HepG2 (cell line): ENCODE measurements around the gene ATG2A. TPM values are rescaled to one million over a fixed set of nuclear protein-coding genes. Genes with fewer than 3 reads are reported as not detected.

Source experiments
- CBX2 ChIP-seq, 2 experiments: fragments of 200-600 bp in 1 of 2; sonication (generic); formaldehyde crosslinking in 1 of 2; IDR thresholded peaks; 2 replicates each; pipeline versions ENCODE4 v1.7.0 to v1.8.1; 2018 to 2022; ENCODE audit warnings: low read depth in 2 of 2, low read length in 1 of 2, mild to moderate bottlenecking in 1 of 2, missing genetic modification reagents in 1 of 2
- EHMT2 ChIP-seq: fragments of 200-600 bp; sonication (generic); IDR thresholded peaks from 2 replicates; pipeline ENCODE4 v1.7.0; 2017; ENCODE audit warnings: antibody characterized with exemption, low read depth, low read length, borderline replicate concordance
- GLI4 ChIP-seq: sonication (generic); formaldehyde crosslinking; IDR thresholded peaks from 2 replicates; pipeline ENCODE4 v1.5.1; 2020; ENCODE audit warnings: missing genetic modification reagents, mild to moderate bottlenecking, moderate library complexity, borderline replicate concordance
- IRF9 ChIP-seq: sonication (generic); formaldehyde crosslinking; IDR thresholded peaks from 2 replicates; pipeline ENCODE4 v1.8.0; 2022; ENCODE audit warnings: missing genetic modification reagents, mild to moderate bottlenecking, borderline replicate concordance
- KDM5B ChIP-seq: sonication (generic); formaldehyde crosslinking; IDR thresholded peaks from 2 replicates; pipeline ENCODE4 v1.4.0; 2020; ENCODE audit warnings: missing genetic modification reagents, mild to moderate bottlenecking, borderline replicate concordance
- MXD1 ChIP-seq: sonication (generic); formaldehyde crosslinking; IDR thresholded peaks from 2 replicates; pipeline ENCODE4 v1.4.0; 2020; ENCODE audit warnings: mild to moderate bottlenecking, missing genetic modification reagents
- NRL ChIP-seq: sonication (generic); formaldehyde crosslinking; IDR thresholded peaks from 2 replicates; pipeline ENCODE4 v1.5.0; 2020; ENCODE audit warnings: missing genetic modification reagents, mild to moderate bottlenecking, moderate library complexity, borderline replicate concordance
- SMARCE1 ChIP-seq: fragments of 450-650 bp; IDR thresholded peaks from 2 replicates; pipeline ENCODE4 v1.6.1; 2017; ENCODE audit warnings: borderline replicate concordance
- SP140L ChIP-seq: sonication (generic); formaldehyde crosslinking; IDR thresholded peaks from 2 replicates; pipeline ENCODE4 v1.4.0; 2020; ENCODE audit warnings: missing genetic modification reagents, borderline replicate concordance
- SPEN ChIP-seq: sonication (generic); formaldehyde crosslinking; IDR thresholded peaks from 2 replicates; pipeline ENCODE4 v1.5.1; 2020; ENCODE audit warnings: low read depth, mild to moderate bottlenecking, missing genetic modification reagents
- TEAD2 ChIP-seq: sonication (generic); formaldehyde crosslinking; IDR thresholded peaks from 2 replicates; pipeline ENCODE4 v1.9.0; 2021; ENCODE audit warnings: missing genetic modification reagents
- TEF ChIP-seq: sonication (generic); formaldehyde crosslinking; IDR thresholded peaks from 2 replicates; pipeline ENCODE4 v1.5.0; 2020; ENCODE audit warnings: missing genetic modification reagents
- TFDP2 ChIP-seq: sonication (generic); formaldehyde crosslinking; IDR thresholded peaks from 2 replicates; pipeline ENCODE4 v1.4.0; 2020; ENCODE audit warnings: missing genetic modification reagents
- THAP7 ChIP-seq: sonication (generic); formaldehyde crosslinking; IDR thresholded peaks from 2 replicates; pipeline ENCODE4 v1.8.1; 2023; ENCODE audit warnings: mild to moderate bottlenecking, missing genetic modification reagents
- ZFP1 ChIP-seq: IDR thresholded peaks from 2 replicates; pipeline ENCODE4 v1.6.1; 2016
- ZFP36L2 ChIP-seq: sonication (generic); formaldehyde crosslinking; IDR thresholded peaks from 2 replicates; pipeline ENCODE4 v1.4.0; 2020; ENCODE audit warnings: missing genetic modification reagents
- ZFY ChIP-seq: sonication (generic); formaldehyde crosslinking; IDR thresholded peaks from 2 replicates; pipeline ENCODE4 v1.4.0; 2020; ENCODE audit warnings: missing genetic modification reagents
- ZNF30 ChIP-seq: sonication (generic); formaldehyde crosslinking; IDR thresholded peaks from 2 replicates; pipeline ENCODE4 v1.5.0; 2020; ENCODE audit warnings: mild to moderate bottlenecking, missing genetic modification reagents
- ZNF550 ChIP-seq: sonication (generic); formaldehyde crosslinking; IDR thresholded peaks from 2 replicates; pipeline ENCODE4 v1.4.0; 2020; ENCODE audit warnings: mild to moderate bottlenecking, missing genetic modification reagents, borderline replicate concordance
- ZNF556 ChIP-seq: sonication (generic); formaldehyde crosslinking; IDR thresholded peaks from 2 replicates; pipeline ENCODE4 v1.4.0; 2020; ENCODE audit warnings: mild to moderate bottlenecking, missing genetic modification reagents, borderline replicate concordance
- ZNF652 ChIP-seq: IDR thresholded peaks from 2 replicates; pipeline ENCODE4 v1.6.1; 2016; ENCODE audit warnings: low read depth, borderline replicate concordance
- ZNF672 ChIP-seq: sonication (generic); formaldehyde crosslinking; IDR thresholded peaks from 2 replicates; pipeline ENCODE4 v1.8.1; 2022; ENCODE audit warnings: missing genetic modification reagents
- ZNF709 ChIP-seq: sonication (generic); formaldehyde crosslinking; IDR thresholded peaks from 2 replicates; pipeline ENCODE4 v1.5.0; 2020; ENCODE audit warnings: mild to moderate bottlenecking, missing genetic modification reagents
- ZNF839 ChIP-seq: sonication (generic); formaldehyde crosslinking; IDR thresholded peaks from 2 replicates; pipeline ENCODE4 v1.4.0; 2020; ENCODE audit warnings: missing genetic modification reagents, mild to moderate bottlenecking, borderline replicate concordance
- ZSCAN5A ChIP-seq: sonication (generic); formaldehyde crosslinking; IDR thresholded peaks from 2 replicates; pipeline ENCODE4 v1.8.0; 2022; ENCODE audit warnings: mild to moderate bottlenecking, missing genetic modification reagents, borderline replicate concordance
- polyA plus RNA-seq, 8 experiments: library from polyadenylated mRNA; depleted of rRNA in 3 of 8; stranded (reverse) in 7 of 8; unstranded in 1 of 8; fragments of >200 nt; fragmentation: Illumina TruSeq in 4 of 8; extraction: Trizol in 4 of 8; gene quantifications; 2 replicates each; pipeline versions ENCODE4 v1.2.1 to v1.2.3, GENCODE V29; 2011 to 2016; ENCODE audit warnings: low read depth in 4 of 8, missing spikeins in 1 of 8, mixed read lengths in 1 of 8; ENCODE audit not compliant: insufficient read depth in 1 of 8
- total RNA-seq, 5 experiments: library from RNA; depleted of rRNA; stranded (reverse); fragments of >200 nt; fragmentation: Illumina TruSeq; extraction: Trizol; gene quantifications; 2 replicates each; pipeline ENCODE4 v1.2.3, GENCODE V29; 2016; ENCODE audit warnings: low read depth in 1 of 5

Gene ATG2A
- total and polyA plus RNA-seq, 2 of the 13 experiments (the other 11 are each of a cell fraction or from before 2014, with no cell fraction given) = 6.7 to 8.0 TPM

GRCh38 chr11:64934682-64935358, 17.8 kb upstream of the ATG2A start (continued):
- peak; percentile 37; the same call in 1 of the 2 replicates for TF ChIP-seq TFDP2 (CRISPR knock-in tag)
- no peak for TF ChIP-seq ZNF556 (CRISPR knock-in tag)
- no peak for TF ChIP-seq SP140L (CRISPR knock-in tag)
- no peak for TF ChIP-seq CBX2 (IDR thresholded peaks at IDR 0.05; ENCODE audit: low read depth, low read length)
- TF ChIP-seq CBX2 (CRISPR knock-in tag; IDR thresholded peaks at IDR 0.05; ENCODE audit: low read depth) = no peak
- TF ChIP-seq ZNF30 (CRISPR knock-in tag) = no peak
- no peak for TF ChIP-seq TEF
- TF ChIP-seq GLI4 (CRISPR knock-in tag) = 0 out of 2 replicates have a peak, but pooled peaks have one; percentile 59
- peak; percentile 52; the same call in 1 of the 2 replicates for TF ChIP-seq NRL (CRISPR knock-in tag)
- TF ChIP-seq ZNF550 (CRISPR knock-in tag) = no peak
- TF ChIP-seq MXD1 = no peak
- TF ChIP-seq SPEN (CRISPR knock-in tag) = peak; percentile 80
- no peak for TF ChIP-seq ZFP36L2
- no peak for TF ChIP-seq ZNF652 (CRISPR knock-in tag)
- TF ChIP-seq ZNF839 (CRISPR knock-in tag) = no peak
- TF ChIP-seq TEAD2 (CRISPR knock-in tag) = no peak
- no peak for TF ChIP-seq EHMT2
- no peak for TF ChIP-seq THAP7
- no peak for TF ChIP-seq ZSCAN5A (CRISPR knock-in tag)
- TF ChIP-seq ZFY (CRISPR knock-in tag) = peak; percentile 80
- no peak for TF ChIP-seq ZNF672 (CRISPR knock-in tag)
- no peak for TF ChIP-seq SMARCE1
- 0 out of 2 replicates have a peak, but pooled peaks have one; percentile 56 for TF ChIP-seq ZNF709 (CRISPR knock-in tag)
- peak; percentile 67; the same call in 1 of the 2 replicates for TF ChIP-seq KDM5B (CRISPR knock-in tag)
- no peak for TF ChIP-seq ZFP1 (CRISPR knock-in tag)
- TF ChIP-seq IRF9 = peak; percentile 40; the same call in 1 of the 2 replicates
